Astrocyte of the spinal cord (primary cell): ENCODE data around the gene SLC7A5.
"Not testable (repeated sequence)": the region's sequence is repeated elsewhere in the genome, so short reads cannot be mapped to it uniquely, and the experiment has no call there.

Experiments used
- DNase-seq: peaks from one replicate; pipeline ENCODE4 v3.0.0; 2011; ENCODE audit warnings: low read depth, low spot score
- H3K4me3 ChIP-seq: 2 replicates; pipeline ENCODE4 v1.5.1; 2011; ENCODE audit warnings: low read depth, mild to moderate bottlenecking, low read length, moderate library complexity
- CTCF ChIP-seq: IDR thresholded peaks from 2 replicates; pipeline ENCODE4 v1.5.1; 2012; ENCODE audit warnings: low read depth, mild to moderate bottlenecking, low read length, inconsistent platforms
- in situ Hi-C: cut with HindIII; loops from 2 replicates; pipeline ENCODE4 v1.10.0; 2017; ENCODE audit warnings: low sequenced_read_pairs

The SLC7A5 gene

DNA sequence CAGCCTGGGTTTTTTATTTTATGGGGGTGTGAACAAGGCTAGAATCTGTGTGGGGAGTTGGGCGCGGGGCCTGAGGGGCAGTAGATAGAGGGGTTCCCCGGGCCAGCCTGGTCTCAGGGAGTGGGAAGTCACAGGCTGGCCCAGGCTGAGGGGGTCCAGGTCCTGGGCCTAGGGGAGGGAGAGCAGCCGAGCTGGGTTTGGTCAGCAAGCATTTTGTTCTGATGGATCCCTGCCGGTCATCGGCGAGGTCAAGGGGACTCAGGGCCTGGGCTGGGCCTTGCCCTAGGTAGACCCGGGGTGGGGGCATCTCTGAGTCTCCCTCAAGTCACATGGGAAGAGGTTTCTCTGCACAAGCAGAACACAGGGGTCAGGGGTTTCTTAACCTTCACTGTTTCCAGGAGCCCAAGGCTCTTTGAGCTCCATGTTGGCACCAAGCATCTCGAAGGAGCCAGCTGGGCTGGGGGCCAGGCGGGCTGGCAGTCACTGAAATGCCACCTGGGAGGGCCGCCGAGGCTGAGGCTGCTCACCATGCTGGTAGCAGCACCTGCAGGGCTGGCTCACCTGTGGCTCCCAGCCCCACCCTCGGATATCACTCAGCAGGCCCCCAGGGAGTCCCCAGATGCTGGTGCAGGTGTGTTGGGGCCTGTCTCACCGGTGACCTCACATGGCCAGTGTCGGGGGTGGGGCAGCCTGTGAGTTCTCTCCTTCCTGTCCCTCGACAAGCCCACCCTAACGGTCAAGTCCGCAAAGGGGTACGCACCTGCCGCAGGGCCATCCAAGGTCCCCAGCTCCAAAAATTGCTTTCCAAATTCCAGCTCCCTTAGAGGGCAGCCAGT is 41.0 kb downstream of the SLC7A5 start:
- no peak overlapping the region for H3K4me3 ChIP-seq
- in situ Hi-C loops: no loop called here
- TF ChIP-seq CTCF: no peak
- no peak for DNase-seq

DNA sequence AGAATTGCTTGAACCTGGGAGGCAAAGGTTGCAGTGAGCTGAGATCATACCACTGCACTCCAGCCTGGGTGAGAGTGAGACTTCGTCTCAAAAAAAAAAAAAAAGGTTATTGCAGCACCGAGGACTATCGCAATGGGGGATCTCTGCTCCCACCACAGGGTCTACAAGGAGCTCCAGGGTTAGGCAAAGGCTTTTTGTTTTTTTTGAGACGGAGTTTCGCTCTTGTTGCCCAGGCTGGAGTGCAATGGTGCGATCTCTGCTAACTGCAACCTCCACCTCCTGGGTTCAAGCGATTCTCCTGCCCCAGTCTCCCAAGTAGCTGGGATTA is 41.8 kb downstream of the SLC7A5 start:
- DNase-seq, in situ Hi-C loops, H3K4me3 ChIP-seq: not testable (repeated sequence)

GRCh38 chr16:87826798-87827587 is 42.3 kb downstream of the SLC7A5 start:
- in situ Hi-C loops: no loop called here
- H3K4me3 ChIP-seq: no peak overlapping the region
- TF ChIP-seq CTCF: no peak
- DNase-seq: no peak

DNA sequence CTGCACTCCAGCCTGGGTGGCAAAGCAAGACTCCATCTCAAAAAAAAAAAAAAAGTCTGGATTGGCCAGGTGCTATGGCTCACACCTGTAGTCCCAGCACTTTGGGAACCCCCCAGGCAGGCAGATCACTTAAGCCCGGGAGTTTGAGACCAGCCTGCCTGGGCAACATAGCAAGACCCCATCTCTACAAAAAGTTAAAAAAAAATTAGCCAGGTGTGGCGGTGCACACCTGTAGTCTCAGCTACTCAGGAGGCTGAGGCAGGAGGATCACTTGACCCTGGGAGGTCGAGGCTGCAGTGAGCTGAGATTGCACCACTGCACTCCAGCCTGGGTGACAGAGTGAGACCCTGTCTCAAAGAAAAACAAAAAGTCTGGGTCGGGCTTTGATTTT is 42.9 kb downstream of the SLC7A5 start:
- in situ Hi-C loops, DNase-seq, H3K4me3 ChIP-seq: not testable (repeated sequence)

DNA sequence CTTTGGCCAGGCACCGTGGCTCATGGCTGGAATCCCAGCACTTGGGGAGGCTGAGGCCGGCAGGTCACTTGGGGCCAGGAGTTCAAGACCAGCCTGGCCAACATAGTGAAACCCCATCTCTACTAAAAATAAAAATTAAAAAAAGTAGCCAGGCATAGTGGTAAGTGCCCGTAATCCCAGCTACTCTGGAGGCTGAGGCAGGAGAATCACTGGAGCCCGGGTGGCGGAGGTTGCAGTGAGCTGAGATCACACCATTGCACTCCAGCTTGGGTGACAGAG is 43.5 kb downstream of the SLC7A5 start:
- H3K4me3 ChIP-seq, in situ Hi-C loops: not testable (repeated sequence)

GRCh38 chr16:87824991-87825841 is 44.1 kb downstream of the SLC7A5 start:
- no peak for DNase-seq
- H3K4me3 ChIP-seq: no peak overlapping the region
- in situ Hi-C loops: no loop called here
- TF ChIP-seq CTCF: no peak

More for the DNA sequence above, 43.5 kb downstream of the SLC7A5 start:
- not testable (repeated sequence) for DNase-seq

- no peak for TF ChIP-seq CTCF
- DNase-seq: no peak
- in situ Hi-C loops: no loop called here
- H3K4me3 ChIP-seq: no peak overlapping the region
Observed at GRCh38 chr16:87824016-87824990, 45.0 kb downstream of the SLC7A5 start.
